H1 (cell line): ENCODE results near the gene LIPT2. TPM values are rescaled to one million over a fixed set of nuclear protein-coding genes. Genes with fewer than 3 reads are reported as not detected.

Experiments
- CTCF ChIA-PET: fragments of 300-600 bp; sonication (Branson Sonifier 250); formaldehyde crosslinking; loops from one replicate; lab custom pipeline; 2021; ENCODE audit not compliant: partially characterized antibody; lab: Charles Lee
- POLR2A ChIA-PET: fragments of 300-600 bp; sonication (Branson Sonifier 250); formaldehyde crosslinking; loops from one replicate; lab custom pipeline; 2021; ENCODE audit warnings: inconsistent platforms; ENCODE audit not compliant: partially characterized antibody; lab: Charles Lee
- DNase-seq, 2 experiments: peaks; one replicate each; pipeline versions ENCODE4 v3.0.0 to v3.0.0-alpha.2; 2010 to 2022; ENCODE audit warnings: low spot score in 2 of 2, low read depth in 1 of 2, mixed read lengths in 1 of 2
- FAIRE-seq: peaks from 2 replicates; lab custom pipeline; 2011; peaks lifted over from hg19 to GRCh38; lab: Jason Lieb, UNC
- H2AFZ ChIP-seq: 2 replicates; pipeline ENCODE4 v1.8.1; 2012; ENCODE audit warnings: low read length, inconsistent platforms
- H2AK5ac ChIP-seq: 2 replicates; pipeline ENCODE4 v1.6.1; 2013; ENCODE audit warnings: low read depth, low read length
- H2BK120ac ChIP-seq: replicated peaks from 2 replicates; pipeline ENCODE3; 2013; ENCODE audit warnings: low read depth, low read length, inconsistent platforms
- H2BK12ac ChIP-seq: 2 replicates; pipeline ENCODE4 v1.6.1; 2013; ENCODE audit warnings: low read depth, low read length
- H2BK15ac ChIP-seq: 2 replicates; pipeline ENCODE4 v1.6.1; 2013; ENCODE audit warnings: low read length
- H2BK20ac ChIP-seq: 2 replicates; pipeline ENCODE4 v1.6.1; 2013; ENCODE audit warnings: low read length
- H2BK5ac ChIP-seq: 2 replicates; pipeline ENCODE4 v1.6.1; 2013; ENCODE audit warnings: low read depth, low read length
- H3K14ac ChIP-seq: 2 replicates; pipeline ENCODE4 v1.6.1; 2013; ENCODE audit warnings: inconsistent platforms; ENCODE audit not compliant: insufficient read length
- H3K18ac ChIP-seq: 2 replicates; pipeline ENCODE4 v1.6.1; 2013; ENCODE audit warnings: low read length; ENCODE audit errors: extremely low read depth
- H3K23ac ChIP-seq: 2 replicates; pipeline ENCODE4 v1.6.1; 2013; ENCODE audit warnings: inconsistent platforms; ENCODE audit not compliant: insufficient read length
- H3K23me2 ChIP-seq: 2 replicates; pipeline ENCODE4 v1.6.1; 2013; ENCODE audit warnings: low read depth, low read length
- H3K27ac ChIP-seq: 2 replicates; pipeline ENCODE4 v1.6.1; 2011; ENCODE audit warnings: low read depth, low read length, inconsistent platforms
- H3K27me3 ChIP-seq, 4 experiments: replicated peaks in 1 of 4; 1 replicate in 1 of 4; 2 replicates in 3 of 4; pipeline versions ENCODE4 v1.6.1 to v1.8.1; 2011 to 2013; ENCODE audit warnings: low read length in 3 of 4, mild to moderate bottlenecking in 3 of 4, inconsistent platforms in 2 of 4, mixed read lengths in 2 of 4, moderate library complexity in 1 of 4; ENCODE audit not compliant: control insufficient read depth in 3 of 4, insufficient read depth in 3 of 4; ENCODE audit errors: extremely low read depth in 1 of 4
- H3K36me3 ChIP-seq, 4 experiments: 2 replicates each; pipeline versions ENCODE4 v1.6.1 to v1.8.1; 2011 to 2013; ENCODE audit warnings: mild to moderate bottlenecking in 4 of 4, low read length in 3 of 4, moderate library complexity in 2 of 4, control low read depth in 1 of 4, inconsistent platforms in 1 of 4; ENCODE audit not compliant: insufficient read depth in 4 of 4, control insufficient read depth in 2 of 4
- H3K4ac ChIP-seq: replicated peaks from 2 replicates; pipeline ENCODE3; 2013; ENCODE audit warnings: low read length, low read depth, mixed read lengths, inconsistent platforms; ENCODE audit not compliant: insufficient read length
- H3K4me1 ChIP-seq, 4 experiments: replicated peaks in 1 of 4; 1 replicate in 1 of 4; 2 replicates in 3 of 4; pipeline versions ENCODE4 v1.6.1 to v1.8.1; 2011 to 2013; ENCODE audit warnings: low read length in 3 of 4, inconsistent platforms in 2 of 4, mixed read lengths in 1 of 4; ENCODE audit not compliant: insufficient read depth in 4 of 4, control insufficient read depth in 3 of 4
- H3K4me2 ChIP-seq, 2 experiments: 2 replicates each; pipeline versions ENCODE4 v1.6.1 to v1.8.1; 2011 to 2013; ENCODE audit warnings: low read depth in 2 of 2, low read length in 2 of 2, control low read depth in 1 of 2, inconsistent platforms in 1 of 2, mild to moderate bottlenecking in 1 of 2; ENCODE audit not compliant: insufficient read depth in 1 of 2
- H3K4me3 ChIP-seq, 4 experiments: fragments of 200-600, 300-600 bp in 1 of 4; sonication (generic), shearing (Covaris generic), sonication (Bioruptor Twin) in 1 of 4; 2 replicates each; pipeline versions ENCODE4 v1.5.1 to v1.8.1; 2011 to 2016; ENCODE audit warnings: low read length in 4 of 4, low read depth in 3 of 4, control low read depth in 2 of 4, inconsistent platforms in 2 of 4, mild to moderate bottlenecking in 2 of 4, mixed read lengths in 1 of 4, moderate library complexity in 1 of 4; ENCODE audit not compliant: insufficient read depth in 2 of 4; ENCODE audit errors: extremely low read depth in 1 of 4
- H3K56ac ChIP-seq: replicated peaks from 2 replicates; pipeline ENCODE3; 2013; ENCODE audit warnings: low read depth, mild to moderate bottlenecking, mixed read lengths, low read length, inconsistent platforms; ENCODE audit not compliant: insufficient read length
- H3K79me1 ChIP-seq: 2 replicates; pipeline ENCODE4 v1.6.1; 2013; ENCODE audit warnings: low read depth, low read length, control low read depth
- H3K79me2 ChIP-seq, 2 experiments: 2 replicates each; pipeline versions ENCODE4 v1.6.1 to v1.8.1; 2012 to 2013; ENCODE audit warnings: low read length in 2 of 2, mild to moderate bottlenecking in 2 of 2, inconsistent platforms in 1 of 2; ENCODE audit not compliant: insufficient read depth in 2 of 2, control insufficient read depth in 1 of 2
- H3K9ac ChIP-seq, 4 experiments: replicated peaks in 1 of 4; 1 replicate in 1 of 4; 2 replicates in 3 of 4; pipeline versions ENCODE4 v1.6.1 to v1.8.1; 2011 to 2013; ENCODE audit warnings: low read depth in 3 of 4, low read length in 3 of 4, control low read depth in 2 of 4, mild to moderate bottlenecking in 2 of 4, moderate library complexity in 2 of 4, inconsistent platforms in 1 of 4; ENCODE audit errors: extremely low read depth in 1 of 4
- H3K9me3 ChIP-seq, 2 experiments: 2 replicates each; pipeline versions ENCODE4 v1.6.1 to v1.8.1; 2012 to 2013; ENCODE audit warnings: mild to moderate bottlenecking in 2 of 2, moderate library complexity in 2 of 2, control low read depth in 1 of 2, inconsistent platforms in 1 of 2, low read depth in 1 of 2, low read length in 1 of 2, mixed read lengths in 1 of 2; ENCODE audit not compliant: insufficient read depth in 2 of 2
- H4K20me1 ChIP-seq, 2 experiments: replicated peaks in 1 of 2; 2 replicates each; pipeline versions ENCODE3 to v1.8.1; 2011 to 2013; ENCODE audit warnings: inconsistent platforms in 2 of 2, low read length in 2 of 2, mild to moderate bottlenecking in 1 of 2; ENCODE audit not compliant: insufficient read depth in 2 of 2, control insufficient read depth in 1 of 2
- H4K5ac ChIP-seq: 2 replicates; pipeline ENCODE4 v1.6.1; 2013; ENCODE audit warnings: low read length, low read depth, mixed read lengths, inconsistent platforms; ENCODE audit not compliant: insufficient read length
- H4K8ac ChIP-seq: 2 replicates; pipeline ENCODE4 v1.8.0; 2013; ENCODE audit warnings: mild to moderate bottlenecking, moderate library complexity, low read length, inconsistent platforms; ENCODE audit not compliant: insufficient read depth; ENCODE audit errors: extremely low read depth
- H4K91ac ChIP-seq: replicated peaks from 2 replicates; pipeline ENCODE3; 2013; ENCODE audit warnings: low read length, mixed read lengths, inconsistent platforms; ENCODE audit not compliant: insufficient read length
- E2F6 ChIP-seq: IDR thresholded peaks from 2 replicates; pipeline ENCODE4 v1.6.1; 2012; ENCODE audit warnings: inconsistent platforms
- EP300 ChIP-seq, 2 experiments: IDR thresholded peaks; 1 replicate in 1 of 2; 2 replicates in 1 of 2; pipeline ENCODE4 v1.6.1; 2011 to 2012; ENCODE audit warnings: low read depth in 2 of 2, low read length in 2 of 2, mild to moderate bottlenecking in 2 of 2, borderline replicate concordance in 1 of 2, inconsistent platforms in 1 of 2, moderate library complexity in 1 of 2
- NRF1 ChIP-seq: IDR thresholded peaks from 2 replicates; pipeline ENCODE4 v1.6.1; 2011; ENCODE audit warnings: mild to moderate bottlenecking, low read depth, low read length, improper control_type of control experiment
- SP4 ChIP-seq: IDR thresholded peaks from 2 replicates; pipeline ENCODE4 v1.6.1; 2012; ENCODE audit warnings: low read length, inconsistent platforms
- WGBS, 2 experiments: shearing (Covaris generic) in 1 of 2; methylation state at CpG; one replicate each; pipeline versions ENCODE4 v1.1.6 to v1.1.7; 2013 to 2015; ENCODE audit warnings: low lambda C conversion rate in 2 of 2, mixed read lengths in 2 of 2, inconsistent platforms in 1 of 2, low coverage in 1 of 2, missing lambda C conversion rate in 1 of 2; ENCODE audit not compliant: insufficient replicate concordance in 2 of 2, insufficient coverage in 1 of 2, insufficient read length in 1 of 2; ENCODE audit errors: extremely low coverage in 1 of 2, missing lambda C conversion rate in 1 of 2; 5-methylcytosine and 5-hydroxymethylcytosine counted together
- polyA plus RNA-seq, 7 experiments: library from polyadenylated mRNA; depleted of rRNA in 3 of 7; stranded (reverse) in 5 of 7; unstranded in 2 of 7; fragments of >200 nt in 5 of 7; fragments of 200-250 nt in 2 of 7; gene quantifications; 1 replicate in 5 of 7; 2 replicates in 1 of 7; 4 replicates in 1 of 7; pipeline versions ENCODE4 v1.2.1 to v1.2.3, GENCODE V29; 2011 to 2013; ENCODE audit warnings: missing spikeins in 2 of 7, mixed read lengths in 2 of 7
- total RNA-seq: library from RNA; stranded (reverse); fragmentation: NEBNext Ultra II Directional; extraction: Animal tissue kit (Norgen Biotek cat#: 25700); gene quantifications from 2 replicates; pipeline ENCODE4 v1.2.1, GENCODE V29; 2021

Gene LIPT2
- total and polyA plus RNA-seq, 2 of the 8 experiments (the other 6 are each of a cell fraction or from before 2014, with no cell fraction given), result 6.4 to 16.7 TPM

DNA sequence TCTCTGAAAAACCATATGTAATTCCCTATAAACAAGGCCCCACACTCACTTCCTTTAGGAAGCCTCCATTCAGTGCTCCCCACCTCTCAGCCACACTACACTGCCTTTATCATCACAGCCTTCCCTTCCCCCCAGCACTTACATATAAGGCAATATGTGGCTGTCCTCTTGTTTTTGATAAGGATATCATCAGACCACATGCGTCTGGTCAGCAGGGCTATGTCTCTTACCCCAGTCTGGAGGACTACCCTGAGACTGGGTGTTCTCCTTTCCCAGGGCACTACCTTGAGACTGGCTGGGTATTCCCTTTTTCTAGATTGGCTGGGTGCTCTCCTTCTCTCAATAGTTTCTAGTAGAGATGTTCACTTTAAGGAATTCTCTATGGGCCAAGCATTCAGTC, 33.9 kb downstream of the LIPT2 start:
- CTCF ChIA-PET, result interaction anchor here (1.0 to 5.3 kb wide), 5 partner anchors 7 to 111 kb away, joined by 3 to 42 read pairs (median 4); no protein-coding TSS in a partner anchor
- Histone ChIP-seq H2AK5ac (no peak overlapping the region), H3K9me3 (no peaks in the 10 kb centered on the region), H3K9ac (no peak overlapping the region), H3K56ac (no peak overlapping the region), H4K20me1 (no peaks in the 10 kb centered on the region), H3K14ac (no peak overlapping the region), H2AFZ (no peak overlapping the region), H3K18ac (no peak overlapping the region), H3K4ac (no peak overlapping the region), H3K79me1 (no peaks in the 10 kb centered on the region), H2BK12ac (no peak overlapping the region), H4K8ac (no peak overlapping the region), H2BK20ac (no peak overlapping the region), H4K5ac (no peak overlapping the region), H3K4me2 (no peak overlapping the region), H3K4me1 (peaks cover 0 to 5% (median under 1%) of the 10 kb centered on the region in 4 experiments; a peak in 1 of 7 replicates), H3K36me3 (no peaks in the 10 kb centered on the region), H3K79me2 (no peaks in the 10 kb centered on the region), H3K27ac (no peak overlapping the region), H3K27me3 (no peaks in the 10 kb centered on the region; a peak in 1 of 7 replicates), H2BK15ac (no peak overlapping the region), H2BK5ac (no peak overlapping the region), H3K4me3 (no peak overlapping the region), H4K91ac (no peak overlapping the region), H3K23ac (no peak overlapping the region), H2BK120ac (no peak overlapping the region), H3K23me2 (no peaks in the 10 kb centered on the region)
- POLR2A ChIA-PET, result no interaction called here
- no peak for TF ChIP-seq SP4
- no peak for TF ChIP-seq EP300 (IDR thresholded peaks at IDR 0.05; ENCODE audit: borderline replicate concordance in 1 of 2, low read depth in 2 of 2, low read length in 2 of 2)
- TF ChIP-seq NRF1, result no peak
- TF ChIP-seq E2F6, result no peak
- DNase-seq, result no peak
- WGBS, 2 experiments, result 0% methylated on average over 1 of the region's 1 CpG; no CpG with 5 or more reads in 1 of the 2 experiments
- no peak for FAIRE-seq
